Activated T-helper 17 cell treated with anti-CD3 and anti-CD28 coated beads, Interleukin-2, amount 50 U/mL, for 72 hours (primary cell): ENCODE data around the gene ZDBF2. TPM values are rescaled to one million over a fixed set of nuclear protein-coding genes. Genes with fewer than 3 reads are reported as not detected.
"Not testable (repeated sequence)": the region's sequence is repeated elsewhere in the genome, so short reads cannot be mapped to it uniquely, and the experiment has no call there.

Source experiments
- ATAC-seq: fragments of 150-1000 bp; cut with Tn5 transposase; replicated peaks from 2 replicates; pipeline ENCODE4 v1.10.0; 2021; ENCODE audit warnings: mild to moderate bottlenecking, moderate library complexity
- H3K27ac Mint-ChIP-seq: one replicate; pipeline ENCODE4 v1.8.0; 2022; ENCODE audit warnings: mixed read lengths
- H3K27me3 Mint-ChIP-seq: one replicate; pipeline ENCODE4 v1.8.0; 2022; ENCODE audit warnings: mixed read lengths
- H3K36me3 Mint-ChIP-seq: one replicate; pipeline ENCODE4 v1.8.0; 2022; ENCODE audit warnings: low read depth, mild to moderate bottlenecking, mixed read lengths
- H3K4me1 Mint-ChIP-seq: one replicate; pipeline ENCODE4 v1.8.0; 2022; ENCODE audit warnings: mixed read lengths
- H3K4me3 Mint-ChIP-seq: one replicate; pipeline ENCODE4 v1.8.0; 2022; ENCODE audit warnings: mild to moderate bottlenecking, mixed read lengths
- H3K9me3 Mint-ChIP-seq: one replicate; pipeline ENCODE4 v1.8.0; 2022; ENCODE audit warnings: mixed read lengths
- total RNA-seq, 2 donors: library from RNA; stranded (reverse); gene quantifications; one replicate each; pipeline ENCODE4 v1.2.3, GENCODE V29; 2022

ZDBF2 gene
- total RNA-seq: 10 to 100 TPM; 14.0 to 42.8 TPM

- H3K9me3 Mint-ChIP-seq: peaks cover 4% of the 10 kb centered on the region
- H3K27ac Mint-ChIP-seq: peak within 1 kb of the TSS; percentile 92
- peaks cover 28% of the 10 kb centered on the region for H3K36me3 Mint-ChIP-seq
- peak; percentile 87 for ATAC-seq
- peaks cover 6% of the 10 kb centered on the region for H3K4me1 Mint-ChIP-seq
- peak within 1 kb of the TSS; percentile 88 for H3K4me3 Mint-ChIP-seq
- peaks cover 30% of the 10 kb centered on the region for H3K27me3 Mint-ChIP-seq
Measured at GRCh38 chr2:206274434-206275311, at the start of gene ZDBF2. Gene ZDBF2, plus strand, starts transcription at chr2:206274663. Its CDS starts 7,187 bp downstream, at chr2:206281850.

GRCh38 chr2:206225435-206226232 lies 48.8 kb upstream of the ZDBF2 start:
- H3K4me3 Mint-ChIP-seq: no peak overlapping the region
- peaks cover 7% of the 10 kb centered on the region for H3K27me3 Mint-ChIP-seq
- ATAC-seq: peak; percentile 85
- no peak overlapping the region for H3K27ac Mint-ChIP-seq
- peaks cover 3% of the 10 kb centered on the region for H3K9me3 Mint-ChIP-seq
- H3K36me3 Mint-ChIP-seq: no peaks in the 10 kb centered on the region
- H3K4me1 Mint-ChIP-seq: no peaks in the 10 kb centered on the region

- not testable (repeated sequence) for ATAC-seq
Measured at GRCh38 chr2:206228636-206229035, 45.8 kb upstream of the ZDBF2 start.

GRCh38 chr2:206229642-206230041 lies 44.8 kb upstream of the ZDBF2 start:
- no peak for ATAC-seq
- H3K27ac Mint-ChIP-seq: no peak overlapping the region

More at GRCh38 chr2:206228636-206229035, 45.8 kb upstream of the ZDBF2 start:
- H3K4me3 Mint-ChIP-seq, H3K4me1 Mint-ChIP-seq, H3K27ac Mint-ChIP-seq, H3K36me3 Mint-ChIP-seq, H3K9me3 Mint-ChIP-seq: not testable (repeated sequence)
- H3K27me3 Mint-ChIP-seq: peaks cover 13% of the 10 kb centered on the region

GRCh38 chr2:206230060-206230762 lies 44.3 kb upstream of the ZDBF2 start:
- Mint-ChIP-seq H3K4me1 (peaks cover 6% of the 10 kb centered on the region), H3K36me3 (no peaks in the 10 kb centered on the region), H3K27me3 (peaks cover 16% of the 10 kb centered on the region), H3K9me3 (no peaks in the 10 kb centered on the region), H3K4me3 (no peak overlapping the region), H3K27ac (no peak overlapping the region)
- no peak for ATAC-seq

More at GRCh38 chr2:206229642-206230041, 44.8 kb upstream of the ZDBF2 start:
- H3K4me1 Mint-ChIP-seq: peaks cover 6% of the 10 kb centered on the region
- no peak overlapping the region for H3K4me3 Mint-ChIP-seq
- no peaks in the 10 kb centered on the region for H3K36me3 Mint-ChIP-seq
- H3K9me3 Mint-ChIP-seq: no peaks in the 10 kb centered on the region
- H3K27me3 Mint-ChIP-seq: peaks cover 16% of the 10 kb centered on the region

- H3K27ac Mint-ChIP-seq: no peak overlapping the region
- peaks cover 16% of the 10 kb centered on the region for H3K27me3 Mint-ChIP-seq
- ATAC-seq: no peak
- no peak overlapping the region for H3K4me3 Mint-ChIP-seq
- H3K4me1 Mint-ChIP-seq: peaks cover 6% of the 10 kb centered on the region
- no peaks in the 10 kb centered on the region for H3K9me3 Mint-ChIP-seq
- H3K36me3 Mint-ChIP-seq: no peaks in the 10 kb centered on the region
Measured at GRCh38 chr2:206231669-206232286, 42.7 kb upstream of the ZDBF2 start.

- Mint-ChIP-seq H3K4me1 (peaks cover 6% of the 10 kb centered on the region), H3K4me3 (no peak overlapping the region), H3K27ac (no peak overlapping the region), H3K9me3 (no peaks in the 10 kb centered on the region), H3K36me3 (no peaks in the 10 kb centered on the region), H3K27me3 (peaks cover 16% of the 10 kb centered on the region)
- peak; percentile 50 for ATAC-seq
Measured at GRCh38 chr2:206232287-206233035, 42.0 kb upstream of the ZDBF2 start.

GRCh38 chr2:206239157-206239556 lies 35.3 kb upstream of the ZDBF2 start:
- H3K4me1 Mint-ChIP-seq: no peaks in the 10 kb centered on the region
- H3K9me3 Mint-ChIP-seq: no peaks in the 10 kb centered on the region
- no peak for ATAC-seq
- no peak overlapping the region for H3K27ac Mint-ChIP-seq
- peaks cover 3% of the 10 kb centered on the region for H3K27me3 Mint-ChIP-seq
- no peaks in the 10 kb centered on the region for H3K36me3 Mint-ChIP-seq
- H3K4me3 Mint-ChIP-seq: no peak overlapping the region

GRCh38 chr2:206240327-206240726 lies 34.1 kb upstream of the ZDBF2 start:
- H3K36me3 Mint-ChIP-seq: no peaks in the 10 kb centered on the region
- no peaks in the 10 kb centered on the region for H3K4me1 Mint-ChIP-seq
- no peak overlapping the region for H3K27ac Mint-ChIP-seq
- no peaks in the 10 kb centered on the region for H3K27me3 Mint-ChIP-seq
- no peak for ATAC-seq
- no peak overlapping the region for H3K4me3 Mint-ChIP-seq
- H3K9me3 Mint-ChIP-seq: no peaks in the 10 kb centered on the region

- Mint-ChIP-seq H3K27me3 (no peaks in the 10 kb centered on the region), H3K27ac (no peak overlapping the region), H3K4me1 (no peaks in the 10 kb centered on the region), H3K36me3 (no peaks in the 10 kb centered on the region), H3K4me3 (no peak overlapping the region), H3K9me3 (no peaks in the 10 kb centered on the region)
- ATAC-seq: no peak
Measured at GRCh38 chr2:206241736-206242135, 32.7 kb upstream of the ZDBF2 start.

GRCh38 chr2:206245265-206245672 lies 29.2 kb upstream of the ZDBF2 start:
- ATAC-seq: peak; percentile 46
- H3K36me3 Mint-ChIP-seq: no peaks in the 10 kb centered on the region
- H3K27me3 Mint-ChIP-seq: peaks cover 4% of the 10 kb centered on the region
- H3K4me1 Mint-ChIP-seq: no peaks in the 10 kb centered on the region
- H3K27ac Mint-ChIP-seq: no peak overlapping the region
- H3K9me3 Mint-ChIP-seq: no peaks in the 10 kb centered on the region
- H3K4me3 Mint-ChIP-seq: no peak overlapping the region

GRCh38 chr2:206250041-206250897 lies 24.2 kb upstream of the ZDBF2 start:
- peaks cover 4% of the 10 kb centered on the region for H3K4me1 Mint-ChIP-seq
- peak; percentile 59 for ATAC-seq
- H3K27ac Mint-ChIP-seq: no peak overlapping the region
- peak overlapping the region; percentile 77 for H3K4me3 Mint-ChIP-seq
- no peaks in the 10 kb centered on the region for H3K36me3 Mint-ChIP-seq
- H3K27me3 Mint-ChIP-seq: peaks cover 26% of the 10 kb centered on the region
- H3K9me3 Mint-ChIP-seq: no peaks in the 10 kb centered on the region
